CD4-positive, alpha-beta T cell (primary cell): Measurements from ENCODE around the gene ADAMTS7. TPM values are rescaled to one million over a fixed set of nuclear protein-coding genes. Genes with fewer than 3 reads are reported as not detected.

ENCODE experiments used
- ATAC-seq: fragments of 200-7000 bp; cut with Tn5 transposase; one replicate; pipeline ENCODE4 v1.10.0; 2022; ENCODE audit warnings: mild to moderate bottlenecking; ENCODE audit not compliant: poor library complexity
- CTCF ChIA-PET: fragments of 350-600 bp; sonication (Branson Sonifier 250); formaldehyde crosslinking; loops from one replicate; lab custom pipeline; 2021; ENCODE audit warnings: antibody characterized with exemption, inconsistent platforms; lab: Charles Lee
- POLR2A ChIA-PET: fragments of 350-600 bp; sonication (Branson Sonifier 250); formaldehyde crosslinking; loops from one replicate; lab custom pipeline; 2021; ENCODE audit warnings: antibody characterized with exemption, inconsistent platforms; lab: Charles Lee
- DNase-seq, 14 experiments: peaks; one replicate each; pipeline ENCODE4 v3.0.0-alpha.2; 2013 to 2020; ENCODE audit warnings: mixed read lengths in 2 of 14
- H3K27ac ChIP-seq, 2 donors: one replicate each; pipeline versions ENCODE4 v1.5.1 to v1.7.0; 2013; ENCODE audit warnings: low read length in 2 of 2, low read depth in 1 of 2, mild to moderate bottlenecking in 1 of 2
- H3K27me3 ChIP-seq, 2 experiments: 1 replicate in 1 of 2; 2 replicates in 1 of 2; pipeline versions ENCODE4 v1.6.1 to v1.7.0; 2013; ENCODE audit warnings: low read length in 2 of 2, control low read depth in 1 of 2, mild to moderate bottlenecking in 1 of 2, moderate library complexity in 1 of 2; ENCODE audit not compliant: insufficient read depth in 2 of 2, control insufficient read depth in 1 of 2
- H3K36me3 ChIP-seq: one replicate; pipeline ENCODE4 v1.6.1; 2013; ENCODE audit warnings: low read length, control low read depth; ENCODE audit not compliant: insufficient read depth
- H3K4me1 ChIP-seq: one replicate; pipeline ENCODE4 v1.6.1; 2013; ENCODE audit warnings: low read length, control low read depth; ENCODE audit not compliant: insufficient read depth
- H3K4me3 ChIP-seq: one replicate; pipeline ENCODE4 v1.5.1; 2013; ENCODE audit warnings: mild to moderate bottlenecking, low read length, moderate library complexity
- H3K9me3 ChIP-seq, 2 experiments: 1 replicate in 1 of 2; 2 replicates in 1 of 2; pipeline versions ENCODE4 v1.6.1 to v1.7.0; 2013; ENCODE audit warnings: low read length in 2 of 2, mild to moderate bottlenecking in 2 of 2, control low read depth in 1 of 2, moderate library complexity in 1 of 2; ENCODE audit not compliant: control insufficient read depth in 1 of 2, insufficient read depth in 1 of 2
- H3K27ac Mint-ChIP-seq: one replicate; pipeline ENCODE4 v1.8.0; 2020; ENCODE audit warnings: mixed read lengths
- H3K27me3 Mint-ChIP-seq: one replicate; pipeline ENCODE4 v1.8.0; 2021; ENCODE audit warnings: mixed read lengths
- H3K36me3 Mint-ChIP-seq: one replicate; pipeline ENCODE4 v1.8.0; 2021; ENCODE audit warnings: low read depth, mixed read lengths
- H3K4me1 Mint-ChIP-seq: one replicate; pipeline ENCODE4 v1.8.0; 2021; ENCODE audit warnings: low read depth, mixed read lengths
- H3K4me3 Mint-ChIP-seq: one replicate; pipeline ENCODE4 v1.8.0; 2020; ENCODE audit warnings: mild to moderate bottlenecking, mixed read lengths
- H3K9me3 Mint-ChIP-seq: one replicate; pipeline ENCODE4 v1.8.0; 2020; ENCODE audit warnings: mixed read lengths
- CTCF ChIP-seq: fragments of 200-600 bp; IDR thresholded peaks from one replicate; pipeline ENCODE4 v1.8.0; 2022; ENCODE audit warnings: antibody characterized with exemption, mild to moderate bottlenecking
- intact Hi-C, 2 experiments: fragments of 100-400 bp; cut with DNase I in 1 of 2; cut with micrococcal nuclease in 1 of 2; formaldehyde crosslinking; loops; one replicate each; pipeline versions ENCODE4 v1.15.1 to v1.9.0; 2023 to 2025; cut with DNase I, micrococcal nuclease
- polyA plus RNA-seq, 2 donors: library from polyadenylated mRNA; unstranded; fragments of 120-200 nt; gene quantifications; one replicate each; pipeline ENCODE4 v1.2.1, GENCODE V29; 2013
- total RNA-seq, 174 experiments: library from RNA in 2 of 174; stranded (reverse) in 2 of 174; gene quantifications; one replicate each; pipeline ENCODE4 v1.2.3 and lab custom pipeline; 2021 to 2026

The ADAMTS7 gene
- total RNA-seq (under 1 TPM; 0.11 to 0.30 TPM), total RNA-seq (lab: John Stamatoyannopoulos, UW) (0 to 0.94 (median 0.13) reads per million in 172 experiments)
- polyA plus RNA-seq (2013, experiment 1 of 2) = not detected
- polyA plus RNA-seq (2013, experiment 2 of 2) = 0.52 TPM

- H3K27me3 Mint-ChIP-seq = peaks cover 64% of the 10 kb centered on the region
- Histone ChIP-seq H3K27me3 (peaks cover 40 to 58% of the 10 kb centered on the region in 2 experiments), H3K9me3 (peaks cover 11 to 30% of the 10 kb centered on the region in 2 experiments), H3K4me1 (peaks cover 20% of the 10 kb centered on the region), H3K27ac (no peak within 1 kb of the TSS), H3K4me3 (peak within 1 kb of the TSS; percentile 48), H3K36me3 (no peaks in the 10 kb centered on the region)
- H3K4me1 Mint-ChIP-seq = peaks cover 15% of the 10 kb centered on the region
- DNase-seq = peak; percentile 16 to 66 (median 38)
- TF ChIP-seq CTCF = peak; percentile 60
- CTCF ChIA-PET = interaction anchor here (1.4 to 1.6 kb wide), 3 partner anchors 22 to 62 kb away, joined by 3 to 5 read pairs (median 4); no protein-coding TSS in a partner anchor
- peak; percentile 57 for ATAC-seq
- H3K27ac Mint-ChIP-seq = no peak within 1 kb of the TSS
- intact Hi-C loops = loop anchor here in 1 of 2 experiments (5.0 kb wide), 1 partner anchor 54 kb away; no protein-coding TSS in a partner anchor
- H3K9me3 Mint-ChIP-seq = no peaks in the 10 kb centered on the region
- H3K4me3 Mint-ChIP-seq = peak within 1 kb of the TSS; percentile 82
- POLR2A ChIA-PET = no interaction called here
- H3K36me3 Mint-ChIP-seq = no peaks in the 10 kb centered on the region
These were observed at the start of gene ADAMTS7 for GRCh38 chr15:78811124-78811824. ADAMTS7 (minus strand) TSS chr15:78811464; CDS start chr15:78811220, 244 bp downstream.

GRCh38 chr15:78859971-78860719, 48.9 kb upstream of the ADAMTS7 start:
- intact Hi-C loops = loop anchor here (1.0 to 2.0 kb wide), 2 partner anchors 12 to 325 kb away; partner anchors contain the start of gene MORF4L1 (in 1 of the 2)
- Histone ChIP-seq H3K27me3 (no peaks in the 10 kb centered on the region), H3K4me3 (peak overlapping the region; percentile 54), H3K36me3 (no peaks in the 10 kb centered on the region), H3K27ac (no peak overlapping the region), H3K9me3 (no peaks in the 10 kb centered on the region), H3K4me1 (peaks cover 10% of the 10 kb centered on the region)
- ATAC-seq = peak; percentile 74
- Mint-ChIP-seq H3K4me1 (peaks cover 14% of the 10 kb centered on the region), H3K27me3 (peaks cover 3% of the 10 kb centered on the region), H3K4me3 (peak overlapping the region; percentile 86), H3K9me3 (no peaks in the 10 kb centered on the region), H3K27ac (peak overlapping the region; percentile 91), H3K36me3 (peaks cover 3% of the 10 kb centered on the region)
- ChIA-PET POLR2A (interaction anchor here (1.8 kb wide), 1 partner anchor 12 kb away, joined by 16 read pairs; the partner anchor contains the start of gene MORF4L1), CTCF (interaction anchor here (1.8 kb wide), 1 partner anchor 13 kb away, joined by 8 read pairs; the partner anchor contains the start of gene MORF4L1)
- peak; percentile 40 to 82 (median 50) for DNase-seq
- peak; percentile 55 for TF ChIP-seq CTCF

GRCh38 chr15:78855746-78856145, 44.5 kb upstream of the ADAMTS7 start:
- intact Hi-C loops = no loop called here
- ChIA-PET POLR2A (no interaction called here), CTCF (no interaction called here)
- Mint-ChIP-seq H3K4me1 (peaks cover 9% of the 10 kb centered on the region), H3K9me3 (no peaks in the 10 kb centered on the region), H3K27ac (no peak overlapping the region), H3K36me3 (peaks cover 3% of the 10 kb centered on the region), H3K4me3 (no peak overlapping the region), H3K27me3 (peaks cover 3% of the 10 kb centered on the region)
- Histone ChIP-seq H3K4me3 (no peak overlapping the region), H3K27me3 (peaks cover 0 to 2% of the 10 kb centered on the region in 2 experiments), H3K27ac (no peak overlapping the region), H3K9me3 (no peaks in the 10 kb centered on the region), H3K36me3 (no peaks in the 10 kb centered on the region), H3K4me1 (peaks cover 10% of the 10 kb centered on the region)
- ATAC-seq (no peak), DNase-seq (no peak)
- no peak for TF ChIP-seq CTCF
